Psoas muscle (tissue), 8 donors: ENCODE data around the gene CMTM4. TPM values are rescaled to one million over a fixed set of nuclear protein-coding genes. Genes with fewer than 3 reads are reported as not detected.
A peak's percentile ranks its signal among the peaks of the same experiment; 100 is the strongest.

ENCODE experiments used
- ATAC-seq, 4 donors: fragments of 200-7000 bp; cut with Tn5 transposase; one replicate each; pipeline ENCODE4 v1.9.1; 2020; ENCODE audit warnings: moderate library complexity in 3 of 4, mild to moderate bottlenecking in 2 of 4
- DNase-seq, 2 donors: peaks; one replicate each; pipeline ENCODE4 v3.0.0-alpha.2; 2020
- H3K27ac ChIP-seq: fragments of 200-600 bp; one replicate; pipeline ENCODE4 v1.8.0; 2022
- H3K27me3 ChIP-seq, 3 donors: fragments of 200-600 bp in 1 of 3; one replicate each; pipeline versions ENCODE4 v1.6.1 to v1.8.0; 2013 to 2022; ENCODE audit warnings: low read length in 2 of 3, mild to moderate bottlenecking in 2 of 3, moderate library complexity in 1 of 3; ENCODE audit not compliant: insufficient read depth in 3 of 3
- H3K36me3 ChIP-seq, 2 donors: fragments of 200-600 bp in 1 of 2; one replicate each; pipeline versions ENCODE4 v1.6.1 to v1.8.0; 2013 to 2022; ENCODE audit warnings: low read depth in 1 of 2, mild to moderate bottlenecking in 1 of 2, moderate library complexity in 1 of 2; ENCODE audit not compliant: insufficient read depth in 1 of 2
- H3K4me1 ChIP-seq: fragments of 200-600 bp; one replicate; pipeline ENCODE4 v1.8.0; 2022
- H3K4me3 ChIP-seq: fragments of 200-600 bp; one replicate; pipeline ENCODE4 v1.8.0; 2022; ENCODE audit warnings: mild to moderate bottlenecking
- H3K9me3 ChIP-seq: fragments of 200-600 bp; one replicate; pipeline ENCODE4 v1.8.0; 2022
- CTCF ChIP-seq: fragments of 200-600 bp; IDR thresholded peaks from one replicate; pipeline ENCODE4 v1.8.0; 2022; ENCODE audit warnings: antibody characterized with exemption
- WGBS, 3 donors: extraction: QIAGEN DNeasy Blood & Tissue Kit; methylation state at CpG; one replicate each; pipeline versions ENCODE4 v1.1.6 to v1.1.7; 2013; 5-methylcytosine and 5-hydroxymethylcytosine counted together
- intact Hi-C, 2 donors: fragments of 100-400 bp; cut with DNase I; formaldehyde crosslinking; loops; one replicate each; pipeline versions ENCODE4 v1.11.0 to v1.14.2; 2022
- polyA plus RNA-seq, 3 donors: library from polyadenylated mRNA; stranded (reverse); fragments of 200-250 nt; gene quantifications; one replicate each; pipeline ENCODE4 v1.2.3, GENCODE V29; 2013
- total RNA-seq, 4 donors: library from RNA; stranded (reverse); fragmentation: NEBNext Ultra II Directional in 2 of 4; extraction: Animal tissue kit (Norgen Biotek cat#: 25700) in 2 of 4; gene quantifications; one replicate each; pipeline versions ENCODE4 v1.2.1 to v1.2.4, GENCODE V29; 2021 to 2023
- donor health status: healthy with polysubstance abuse.
- donor health status: DM: no; HTN: no; CAD: no; lungs with moderate emphysema.
- donor health status: Bipolar disorder and iron deficiency.
- donor health status: healthy.
- donor health status: DM: yes; HTN: yes; CAD: no.
- donor health status: DM: no; HTN: no; CAD: no.
- donor health status: DM: no; HTN: no; CAD: no.
- donor health status: DM: yes; HTN: yes; CAD: no.

CMTM4 gene
- total and polyA plus RNA-seq, 7 donors: 2.3 to 10.3 (median 7.7) TPM

GRCh38 chr16:66660422-66661209, 35.9 kb downstream of the CMTM4 start:
- Histone ChIP-seq H3K27ac (peak overlapping the region; percentile 80), H3K36me3 (no peaks in the 10 kb centered on the region), H3K4me3 (peak overlapping the region; percentile 28), H3K4me1 (peaks cover 15% of the 10 kb centered on the region), H3K27me3 (no peaks in the 10 kb centered on the region), H3K9me3 (no peaks in the 10 kb centered on the region)
- WGBS, 3 donors: 8 to 10% (median 9%) methylated on average over 9 of the region's 9 CpGs
- peak; percentile 94 to 98 (median 96) for ATAC-seq
- DNase-seq: peak; percentile 65 to 79
- peak; percentile 34 for TF ChIP-seq CTCF
- intact Hi-C loops: loop anchor here (5.0 to 10.0 kb wide), 2 partner anchors 94 to 207 kb away; partner anchors contain the start of gene DYNC1LI2 (in 1 of the 2)

GRCh38 chr16:66658860-66659190, 37.7 kb downstream of the CMTM4 start:
- no peak for TF ChIP-seq CTCF
- DNase-seq: no peak
- ATAC-seq: no peak
- Histone ChIP-seq H3K27ac (no peak overlapping the region), H3K4me3 (no peak overlapping the region), H3K9me3 (no peaks in the 10 kb centered on the region), H3K4me1 (peaks cover 15% of the 10 kb centered on the region), H3K36me3 (no peaks in the 10 kb centered on the region), H3K27me3 (no peaks in the 10 kb centered on the region)
- intact Hi-C loops: no loop called here
- 92 to 97% (median 94%) methylated on average over 5 of the region's 5 CpGs for WGBS, 3 donors

- intact Hi-C loops: no loop called here
- no peak overlapping the region for H3K4me3 ChIP-seq
These were observed 38.2 kb downstream of the CMTM4 start for GRCh38 chr16:66658143-66658859.

GRCh38 chr16:66656547-66656946, 40.0 kb downstream of the CMTM4 start:
- whole genome bisulfite sequencing, 3 donors: 95 to 100% (median 98%) methylated on average over 3 of the region's 3 CpGs
- TF ChIP-seq CTCF: no peak
- Histone ChIP-seq H3K36me3 (no peaks in the 10 kb centered on the region), H3K4me1 (peaks cover 14% of the 10 kb centered on the region), H3K27me3 (no peaks in the 10 kb centered on the region), H3K9me3 (no peaks in the 10 kb centered on the region), H3K27ac (no peak overlapping the region), H3K4me3 (no peak overlapping the region)
- intact Hi-C loops: no loop called here
- ATAC-seq (no peak), DNase-seq (no peak)

More at GRCh38 chr16:66658143-66658859, 38.2 kb downstream of the CMTM4 start:
- Histone ChIP-seq H3K4me1 (peaks cover 15% of the 10 kb centered on the region), H3K36me3 (no peaks in the 10 kb centered on the region), H3K27me3 (no peaks in the 10 kb centered on the region), H3K27ac (no peak overlapping the region), H3K9me3 (no peaks in the 10 kb centered on the region)
- no peak for ATAC-seq
- WGBS, 3 donors: 84 to 88% (median 85%) methylated on average over 6 of the region's 6 CpGs
- TF ChIP-seq CTCF: no peak
- DNase-seq: no peak
